ENCODE measurements around the gene PRPH2.

PRPH2 gene

GRCh38 chr6:42722497-42722896, at the start of gene PRPH2:
Gene PRPH2 (minus strand): TSS chr6:42722597. CDS start chr6:42722334, 263 bp downstream.
- H3K79me2 ChIP-seq (ENCODE audit: insufficient read depth, low read length): no peaks in the 10 kb centered on the region

GRCh38 chr6:42771741-42772100, 49.3 kb upstream of the PRPH2 start:
- Histone ChIP-seq H3K4me1 (ENCODE audit: insufficient read depth, low read length, poor library complexity, severe bottlenecking) (peaks cover 34% of the 10 kb centered on the region), H3K9ac (ENCODE audit: low read depth, low read length, poor library complexity, severe bottlenecking) (peak overlapping the region; percentile 72), H3K9me2 (replicated peaks; ENCODE audit: low read depth, low read length) (no peaks in the 10 kb centered on the region), H3K4me2 (ENCODE audit: low read depth, low read length, poor library complexity, severe bottlenecking) (peak overlapping the region; percentile 96), H2AFZ (ENCODE audit: low read length) (no peak overlapping the region), H3K36me3 (ENCODE audit: insufficient read depth, low read length) (no peaks in the 10 kb centered on the region), H3K27me3 (ENCODE audit: insufficient read depth, low read length, poor library complexity, severe bottlenecking) (no peaks in the 10 kb centered on the region), H3F3A (ENCODE audit: low read depth) (peaks cover 3% of the 10 kb centered on the region), H3K4me3 (ENCODE audit: low read length, poor library complexity, severe bottlenecking) (peak overlapping the region; percentile 73), H3K9me3 (ENCODE audit: insufficient read depth, low read depth, low read length) (no peaks in the 10 kb centered on the region), H3K79me2 (ENCODE audit: insufficient read depth, low read length) (peaks cover 11% of the 10 kb centered on the region), H4K20me1 (ENCODE audit: insufficient read depth, low read length, poor library complexity, severe bottlenecking) (no peaks in the 10 kb centered on the region)
- TF ChIP-seq CTCF (conservative IDR thresholded peaks at IDR 0.05; ENCODE audit: low read length) (no peak), EZH2phosphoT487 (IDR thresholded peaks at IDR 0.05; ENCODE audit: borderline replicate concordance) (no peak)

More at GRCh38 chr6:42722497-42722896, at the start of gene PRPH2:
- Histone ChIP-seq H3K4me1 (ENCODE audit: insufficient read depth, low read length, poor library complexity, severe bottlenecking) (peaks cover 7% of the 10 kb centered on the region), H3K4me2 (ENCODE audit: low read depth, low read length, poor library complexity, severe bottlenecking) (no peak within 1 kb of the TSS), H3K27me3 (ENCODE audit: insufficient read depth, low read length, poor library complexity, severe bottlenecking) (no peaks in the 10 kb centered on the region), H3K36me3 (ENCODE audit: insufficient read depth, low read length) (no peaks in the 10 kb centered on the region), H3F3A (ENCODE audit: low read depth) (no peaks in the 10 kb centered on the region), H4K20me1 (ENCODE audit: insufficient read depth, low read length, poor library complexity, severe bottlenecking) (no peaks in the 10 kb centered on the region), H2AFZ (ENCODE audit: low read length) (no peak within 1 kb of the TSS; the same call in 1 of the 2 replicates), H3K9me3 (ENCODE audit: insufficient read depth, low read depth, low read length) (no peaks in the 10 kb centered on the region), H3K9ac (ENCODE audit: low read depth, low read length, poor library complexity, severe bottlenecking) (no peak within 1 kb of the TSS), H3K4me3 (ENCODE audit: low read length, poor library complexity, severe bottlenecking) (no peak within 1 kb of the TSS), H3K9me2 (replicated peaks; ENCODE audit: low read depth, low read length) (no peaks in the 10 kb centered on the region)
- TF ChIP-seq CTCF (conservative IDR thresholded peaks at IDR 0.05; ENCODE audit: low read length) (no peak), EZH2phosphoT487 (IDR thresholded peaks at IDR 0.05; ENCODE audit: borderline replicate concordance) (no peak)

GRCh38 chr6:42769836-42770235, 47.4 kb upstream of the PRPH2 start:
- H3K79me2 ChIP-seq (ENCODE audit: insufficient read depth, low read length): peaks cover 11% of the 10 kb centered on the region
- no peaks in the 10 kb centered on the region for H3K9me2 ChIP-seq (replicated peaks; ENCODE audit: low read depth, low read length)
- H3F3A ChIP-seq (ENCODE audit: low read depth): peaks cover 3% of the 10 kb centered on the region
- no peak overlapping the region for H3K4me2 ChIP-seq (ENCODE audit: low read depth, low read length, poor library complexity, severe bottlenecking)
- TF ChIP-seq CTCF (conservative IDR thresholded peaks at IDR 0.05; ENCODE audit: low read length) (no peak), EZH2phosphoT487 (IDR thresholded peaks at IDR 0.05; ENCODE audit: borderline replicate concordance) (no peak)
- H3K4me3 ChIP-seq (ENCODE audit: low read length, poor library complexity, severe bottlenecking): no peak overlapping the region
- H3K36me3 ChIP-seq (ENCODE audit: insufficient read depth, low read length): no peaks in the 10 kb centered on the region
- H3K9me3 ChIP-seq (ENCODE audit: insufficient read depth, low read depth, low read length): no peaks in the 10 kb centered on the region
- H2AFZ ChIP-seq (ENCODE audit: low read length): no peak overlapping the region
- no peaks in the 10 kb centered on the region for H3K27me3 ChIP-seq (ENCODE audit: insufficient read depth, low read length, poor library complexity, severe bottlenecking)
- peaks cover 25% of the 10 kb centered on the region for H3K4me1 ChIP-seq (ENCODE audit: insufficient read depth, low read length, poor library complexity, severe bottlenecking)
- no peaks in the 10 kb centered on the region for H4K20me1 ChIP-seq (ENCODE audit: insufficient read depth, low read length, poor library complexity, severe bottlenecking)
- H3K9ac ChIP-seq (ENCODE audit: low read depth, low read length, poor library complexity, severe bottlenecking): no peak overlapping the region
